Liver (tissue), 9 donors: Measurements from ENCODE around the gene RAP1GAP2. TPM values are rescaled to one million over a fixed set of nuclear protein-coding genes. Genes with fewer than 3 reads are reported as not detected.

Experiments
- DNase-seq: peaks from one replicate; pipeline ENCODE4 v3.0.0-alpha.2; 2017; ENCODE audit warnings: low spot score
- H3K27ac ChIP-seq, 2 donors: one replicate each; pipeline ENCODE4 v1.7.0; 2013; ENCODE audit warnings: inconsistent platforms in 2 of 2, low read length in 2 of 2, control low read depth in 1 of 2, low read depth in 1 of 2, mild to moderate bottlenecking in 1 of 2
- H3K27me3 ChIP-seq, 4 donors: one replicate each; pipeline versions ENCODE4 v1.6.1 to v1.7.0; 2013; ENCODE audit warnings: low read length in 3 of 4, inconsistent platforms in 1 of 4, mild to moderate bottlenecking in 1 of 4, moderate library complexity in 1 of 4; ENCODE audit not compliant: control insufficient read depth in 4 of 4, insufficient read depth in 4 of 4
- H3K36me3 ChIP-seq, 4 donors: one replicate each; pipeline versions ENCODE4 v1.6.1 to v1.7.0; 2013; ENCODE audit warnings: low read length in 3 of 4, mild to moderate bottlenecking in 3 of 4, low read depth in 1 of 4, moderate library complexity in 1 of 4; ENCODE audit not compliant: control insufficient read depth in 4 of 4, insufficient read depth in 3 of 4
- H3K4me1 ChIP-seq, 4 donors: one replicate each; pipeline versions ENCODE4 v1.6.1 to v1.7.0; 2013; ENCODE audit warnings: low read length in 3 of 4, mild to moderate bottlenecking in 3 of 4, moderate library complexity in 1 of 4; ENCODE audit not compliant: control insufficient read depth in 4 of 4, insufficient read depth in 4 of 4
- H3K4me3 ChIP-seq, 3 donors: one replicate each; pipeline versions ENCODE4 v1.6.1 to v1.7.0; 2013; ENCODE audit warnings: low read length in 3 of 3, control low read depth in 1 of 3, low read depth in 1 of 3, mild to moderate bottlenecking in 1 of 3
- H3K9ac ChIP-seq, 2 donors: one replicate each; pipeline ENCODE4 v1.7.0; 2013; ENCODE audit warnings: low read length in 2 of 2, mild to moderate bottlenecking in 2 of 2, moderate library complexity in 2 of 2, control low read depth in 1 of 2, low read depth in 1 of 2
- H3K9me3 ChIP-seq, 4 donors: one replicate each; pipeline versions ENCODE4 v1.6.1 to v1.7.0; 2013; ENCODE audit warnings: low read length in 3 of 4; ENCODE audit not compliant: control insufficient read depth in 4 of 4
- CTCF ChIP-seq: fragments of 150-350 bp; IDR thresholded peaks from 2 replicates; pipeline ENCODE4 v1.5.1; 2017; ENCODE audit warnings: improper control_type of control experiment, low read depth, low read length; ENCODE audit not compliant: missing input control
- EGR1 ChIP-seq, 2 donors: IDR thresholded peaks; 2 replicates each; pipeline ENCODE4 v1.6.1; 2016 to 2018; ENCODE audit warnings: antibody characterized with exemption in 2 of 2, low read depth in 2 of 2
- FOXA1 ChIP-seq: IDR thresholded peaks from 2 replicates; pipeline ENCODE4 v1.6.1; 2016; ENCODE audit warnings: antibody characterized with exemption
- FOXA2 ChIP-seq: IDR thresholded peaks from 2 replicates; pipeline ENCODE4 v1.6.1; 2016; ENCODE audit warnings: antibody characterized with exemption
- GABPA ChIP-seq, 2 donors: IDR thresholded peaks in 1 of 2; conservative IDR thresholded peaks in 1 of 2; 2 replicates each; pipeline ENCODE4 v1.6.1; 2016; ENCODE audit warnings: antibody characterized with exemption in 2 of 2, mild to moderate bottlenecking in 1 of 2, moderate library complexity in 1 of 2
- HNF4A ChIP-seq, 2 donors: conservative IDR thresholded peaks; 2 replicates each; pipeline ENCODE4 v1.6.1; 2016; ENCODE audit warnings: antibody characterized with exemption in 2 of 2, mild to moderate bottlenecking in 2 of 2
- HNF4G ChIP-seq: IDR thresholded peaks from 2 replicates; pipeline ENCODE4 v1.6.1; 2016; ENCODE audit warnings: antibody characterized with exemption
- JUND ChIP-seq, 2 donors: IDR thresholded peaks; 2 replicates each; pipeline ENCODE4 v1.6.1; 2016; ENCODE audit warnings: antibody characterized with exemption in 2 of 2
- NR2F2 ChIP-seq: IDR thresholded peaks from 2 replicates; pipeline ENCODE4 v1.6.1; 2016; ENCODE audit warnings: antibody characterized with exemption
- RAD21 ChIP-seq, 2 donors: IDR thresholded peaks; 2 replicates each; pipeline ENCODE4 v1.6.1; 2016; ENCODE audit warnings: antibody characterized with exemption in 2 of 2, mild to moderate bottlenecking in 2 of 2
- REST ChIP-seq: IDR thresholded peaks from 2 replicates; pipeline ENCODE4 v1.6.1; 2016; ENCODE audit warnings: antibody characterized with exemption, mild to moderate bottlenecking
- RXRA ChIP-seq, 2 donors: IDR thresholded peaks; 2 replicates each; pipeline ENCODE4 v1.6.1; 2017 to 2018; ENCODE audit warnings: antibody characterized with exemption in 2 of 2, mild to moderate bottlenecking in 1 of 2
- SP1 ChIP-seq: IDR thresholded peaks from 2 replicates; pipeline ENCODE4 v1.6.1; 2018; ENCODE audit warnings: antibody characterized with exemption, mild to moderate bottlenecking
- TAF1 ChIP-seq: conservative IDR thresholded peaks from 2 replicates; pipeline ENCODE4 v1.6.1; 2016; ENCODE audit warnings: antibody characterized with exemption, mild to moderate bottlenecking
- YY1 ChIP-seq: IDR thresholded peaks from 2 replicates; pipeline ENCODE4 v1.6.1; 2016; ENCODE audit warnings: antibody characterized with exemption, mild to moderate bottlenecking
- WGBS: extraction: QIAGEN DNeasy Blood & Tissue Kit; methylation state at CpG from one replicate; pipeline ENCODE4 v1.1.7; 2013; 5-methylcytosine and 5-hydroxymethylcytosine counted together
- polyA plus RNA-seq, 2 donors: library from polyadenylated mRNA; stranded (reverse) in 1 of 2; unstranded in 1 of 2; fragments of 200-250 nt in 1 of 2; fragments of >200 nt in 1 of 2; fragmentation: Nextera tagmentation in 1 of 2; extraction: Ambion mirVana in 1 of 2; gene quantifications; one replicate each; pipeline versions ENCODE4 v1.2.1 to v1.2.3, GENCODE V29; 2013 to 2015
- total RNA-seq, 2 donors: library from RNA; depleted of rRNA; stranded (reverse); fragments of >200 nt; gene quantifications; one replicate each; pipeline ENCODE4 v1.2.3, GENCODE V29; 2014
- TF ChIP-seq, protein P1 (sequence below): IDR thresholded peaks from 2 replicates; pipeline ENCODE4 v1.6.1; 2016; ENCODE audit warnings: antibody characterized with exemption
- donor health status: healthy.
- donor health status: healthy.
- donor health status: healthy.
- donor health status: healthy.
- donor health status: healthy.

RAP1GAP2 gene
- total and polyA plus RNA-seq, 4 donors, result 0.56 to 1.7 (median 1.1) TPM

- Histone ChIP-seq H3K4me1 (no peaks in the 10 kb centered on the region), H3K27me3 (no peaks in the 10 kb centered on the region), H3K9me3 (no peaks in the 10 kb centered on the region), H3K4me3 (no peak overlapping the region), H3K9ac (no peak overlapping the region), H3K27ac (no peak overlapping the region), H3K36me3 (no peaks in the 10 kb centered on the region)
- WGBS, result 81% methylated on average over 10 of the region's 10 CpGs
- TF ChIP-seq JUND (IDR thresholded peaks at IDR 0.05) (no peak), CTCF (no peak), YY1 (no peak), FOXA1 (no peak)
- DNase-seq, result no peak
These were observed 40.9 kb downstream of the RAP1GAP2 start for GRCh38 chr17:2837147-2837561.

DNA sequence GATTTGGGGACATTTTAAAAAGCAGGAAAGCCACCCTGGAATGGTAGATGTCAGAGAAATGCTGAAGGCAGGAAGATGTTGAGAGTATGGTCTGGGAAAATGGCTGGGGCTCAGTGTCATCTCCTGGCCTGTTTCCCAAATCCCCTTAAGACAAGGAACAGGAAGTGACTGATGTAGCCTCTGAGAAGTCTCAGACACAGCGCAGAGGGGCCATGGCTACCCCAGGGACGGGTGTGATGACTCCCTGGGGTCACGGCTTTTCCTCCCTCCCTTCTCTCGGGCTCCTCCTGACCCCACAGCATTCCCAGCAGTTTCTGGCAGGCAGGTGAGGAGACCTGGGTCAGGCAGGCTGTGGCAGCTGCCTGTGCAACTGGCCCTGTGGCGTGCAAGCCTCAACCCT is 45.4 kb downstream of the RAP1GAP2 start:
- no peak overlapping the region for H3K27ac ChIP-seq
- 78% methylated on average over 5 of the region's 5 CpGs for WGBS
- no peaks in the 10 kb centered on the region for H3K27me3 ChIP-seq
- H3K4me3 ChIP-seq, result no peak overlapping the region
- DNase-seq, result no peak
- TF ChIP-seq JUND (IDR thresholded peaks at IDR 0.05) (no peak), HNF4A (conservative IDR thresholded peaks at IDR 0.05) (no peak)
- H3K9ac ChIP-seq, result no peak overlapping the region
- no peaks in the 10 kb centered on the region for H3K9me3 ChIP-seq
- no peaks in the 10 kb centered on the region for H3K36me3 ChIP-seq
- no peaks in the 10 kb centered on the region for H3K4me1 ChIP-seq

GRCh38 chr17:2842464-2842863 is 46.2 kb downstream of the RAP1GAP2 start:
- WGBS, result 87% methylated on average over 10 of the region's 10 CpGs
- H3K4me3 ChIP-seq, result no peak overlapping the region
- H3K36me3 ChIP-seq, result no peaks in the 10 kb centered on the region
- DNase-seq, result no peak
- no peaks in the 10 kb centered on the region for H3K4me1 ChIP-seq
- no peak overlapping the region for H3K9ac ChIP-seq
- H3K27me3 ChIP-seq, result no peaks in the 10 kb centered on the region
- H3K27ac ChIP-seq, result no peak overlapping the region
- TF ChIP-seq SP1, result no peak
- TF ChIP-seq RXRA (IDR thresholded peaks at IDR 0.05), result no peak
- TF ChIP-seq, protein P1, sequence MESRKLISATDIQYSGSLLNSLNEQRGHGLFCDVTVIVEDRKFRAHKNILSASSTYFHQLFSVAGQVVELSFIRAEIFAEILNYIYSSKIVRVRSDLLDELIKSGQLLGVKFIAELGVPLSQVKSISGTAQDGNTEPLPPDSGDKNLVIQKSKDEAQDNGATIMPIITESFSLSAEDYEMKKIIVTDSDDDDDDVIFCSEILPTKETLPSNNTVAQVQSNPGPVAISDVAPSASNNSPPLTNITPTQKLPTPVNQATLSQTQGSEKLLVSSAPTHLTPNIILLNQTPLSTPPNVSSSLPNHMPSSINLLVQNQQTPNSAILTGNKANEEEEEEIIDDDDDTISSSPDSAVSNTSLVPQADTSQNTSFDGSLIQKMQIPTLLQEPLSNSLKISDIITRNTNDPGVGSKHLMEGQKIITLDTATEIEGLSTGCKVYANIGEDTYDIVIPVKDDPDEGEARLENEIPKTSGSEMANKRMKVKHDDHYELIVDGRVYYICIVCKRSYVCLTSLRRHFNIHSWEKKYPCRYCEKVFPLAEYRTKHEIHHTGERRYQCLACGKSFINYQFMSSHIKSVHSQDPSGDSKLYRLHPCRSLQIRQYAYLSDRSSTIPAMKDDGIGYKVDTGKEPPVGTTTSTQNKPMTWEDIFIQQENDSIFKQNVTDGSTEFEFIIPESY, result no peak
- TF ChIP-seq FOXA1, result no peak
- TF ChIP-seq EGR1 (IDR thresholded peaks at IDR 0.05; ENCODE audit: low read depth in 2 of 2), result no peak
- TF ChIP-seq FOXA2, result no peak
- TF ChIP-seq HNF4G, result no peak
- TF ChIP-seq REST, result no peak
- no peak for TF ChIP-seq GABPA (IDR thresholded peaks at IDR 0.05 in 1 of 2, conservative IDR thresholded peaks at IDR 0.05 in 1 of 2)
- no peak for TF ChIP-seq TAF1
- no peak for TF ChIP-seq NR2F2
- no peak for TF ChIP-seq RAD21 (IDR thresholded peaks at IDR 0.05)
- no peaks in the 10 kb centered on the region for H3K9me3 ChIP-seq
